ENCODE data around the gene TIMP3.

- no peak for TF ChIP-seq CTCF (tag by site-specific recombination; IDR thresholded peaks at IDR 0.05)
- no peak for TF ChIP-seq RBAK (tag by site-specific recombination; IDR thresholded peaks at IDR 0.05)
- no peak for TF ChIP-seq ZSCAN16 (tag by site-specific recombination; IDR thresholded peaks at IDR 0.05)
- no peak for TF ChIP-seq YY1 (tag by site-specific recombination; IDR thresholded peaks at IDR 0.05)
- TF ChIP-seq OSR2 (tag by site-specific recombination; IDR thresholded peaks at IDR 0.05) = no peak
- TF ChIP-seq ZNF292 (tag by site-specific recombination; IDR thresholded peaks at IDR 0.05; ENCODE audit: borderline replicate concordance, low read depth) = no peak
Measured at GRCh38 chr22:32776397-32776796, 25.1 kb upstream of the TIMP3 start.

All from HEK293 (cell line).